ENCODE data around the gene GOLGA6A.
A peak's percentile ranks its signal among the peaks of the same experiment; 100 is the strongest.

The GOLGA6A gene

GRCh38 chr15:74127954-74128784, 45.8 kb upstream of the GOLGA6A start (continued):
- TF ChIP-seq ZIC2 (tag by site-specific recombination; IDR thresholded peaks at IDR 0.05) (no peak), ZNF423 (tag by site-specific recombination; IDR thresholded peaks at IDR 0.05) (no peak), ZNF335 (tag by site-specific recombination; conservative IDR thresholded peaks at IDR 0.05) (peak; percentile 47; the same call in 1 of the 2 replicates), ZSCAN23 (tag by site-specific recombination; IDR thresholded peaks at IDR 0.05) (no peak), ZNF654 (tag by site-specific recombination; IDR thresholded peaks at IDR 0.05; ENCODE audit: low read depth) (no peak), ZNF670 (tag by site-specific recombination; IDR thresholded peaks at IDR 0.05; ENCODE audit: low read depth) (no peak), ZNF548 (tag by site-specific recombination; IDR thresholded peaks at IDR 0.05) (no peak), ZNF488 (tag by site-specific recombination; IDR thresholded peaks at IDR 0.05) (no peak), ZFP41 (tag by site-specific recombination; IDR thresholded peaks at IDR 0.05; ENCODE audit: borderline replicate concordance) (no peak), TRIM28 (IDR thresholded peaks at IDR 0.05; ENCODE audit: borderline replicate concordance, low read length) (no peak), ZFP3 (tag by site-specific recombination; IDR thresholded peaks at IDR 0.05; ENCODE audit: low read depth) (no peak), BCL11B (tag by site-specific recombination; IDR thresholded peaks at IDR 0.05; ENCODE audit: low read depth) (no peak), ZNF624 (tag by site-specific recombination; IDR thresholded peaks at IDR 0.05) (no peak), KLF10 (tag by site-specific recombination; IDR thresholded peaks at IDR 0.05) (0 out of 2 replicates have a peak, but pooled peaks have one; percentile 3), OSR2 (tag by site-specific recombination; IDR thresholded peaks at IDR 0.05) (no peak), ZNF777 (tag by site-specific recombination; IDR thresholded peaks at IDR 0.05; ENCODE audit: borderline replicate concordance) (no peak), ZNF214 (tag by site-specific recombination; IDR thresholded peaks at IDR 0.05; ENCODE audit: borderline replicate concordance) (no peak), YY1 (tag by site-specific recombination; IDR thresholded peaks at IDR 0.05) (no peak), SETDB1 (IDR thresholded peaks at IDR 0.05; ENCODE audit: insufficient read length, low read length) (no peak), ZNF416 (tag by site-specific recombination; IDR thresholded peaks at IDR 0.05) (no peak), ZNF174 (tag by site-specific recombination; IDR thresholded peaks at IDR 0.05) (no peak), ZSCAN30 (tag by site-specific recombination; IDR thresholded peaks at IDR 0.05) (no peak), IKZF3 (tag by site-specific recombination; IDR thresholded peaks at IDR 0.05) (no peak), PATZ1 (tag by site-specific recombination; IDR thresholded peaks at IDR 0.05) (no peak; the same call in 1 of the 2 replicates), ZXDB (tag by site-specific recombination; IDR thresholded peaks at IDR 0.05) (0 out of 2 replicates have a peak, but pooled peaks have one; percentile 1), ZNF76 (tag by site-specific recombination; IDR thresholded peaks at IDR 0.05; ENCODE audit: borderline replicate concordance, low read depth) (no peak), ZNF121 (tag by site-specific recombination; IDR thresholded peaks at IDR 0.05) (no peak), ZNF510 (tag by site-specific recombination; IDR thresholded peaks at IDR 0.05; ENCODE audit: insufficient replicate concordance) (no peak), ZNF521 (tag by site-specific recombination; IDR thresholded peaks at IDR 0.05) (no peak), ZNF837 (tag by site-specific recombination; IDR thresholded peaks at IDR 0.05) (no peak)
- TF ChIP-seq, protein P1, sequence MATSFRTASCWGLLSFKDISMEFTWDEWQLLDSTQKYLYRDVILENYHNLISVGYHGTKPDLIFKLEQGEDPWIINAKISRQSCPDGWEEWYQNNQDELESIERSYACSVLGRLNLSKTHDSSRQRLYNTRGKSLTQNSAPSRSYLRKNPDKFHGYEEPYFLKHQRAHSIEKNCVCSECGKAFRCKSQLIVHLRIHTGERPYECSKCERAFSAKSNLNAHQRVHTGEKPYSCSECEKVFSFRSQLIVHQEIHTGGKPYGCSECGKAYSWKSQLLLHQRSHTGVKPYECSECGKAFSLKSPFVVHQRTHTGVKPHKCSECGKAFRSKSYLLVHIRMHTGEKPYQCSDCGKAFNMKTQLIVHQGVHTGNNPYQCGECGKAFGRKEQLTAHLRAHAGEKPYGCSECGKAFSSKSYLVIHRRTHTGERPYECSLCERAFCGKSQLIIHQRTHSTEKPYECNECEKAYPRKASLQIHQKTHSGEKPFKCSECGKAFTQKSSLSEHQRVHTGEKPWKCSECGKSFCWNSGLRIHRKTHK (tag by site-specific recombination; IDR thresholded peaks at IDR 0.05) = no peak
- TF ChIP-seq, protein P2, sequence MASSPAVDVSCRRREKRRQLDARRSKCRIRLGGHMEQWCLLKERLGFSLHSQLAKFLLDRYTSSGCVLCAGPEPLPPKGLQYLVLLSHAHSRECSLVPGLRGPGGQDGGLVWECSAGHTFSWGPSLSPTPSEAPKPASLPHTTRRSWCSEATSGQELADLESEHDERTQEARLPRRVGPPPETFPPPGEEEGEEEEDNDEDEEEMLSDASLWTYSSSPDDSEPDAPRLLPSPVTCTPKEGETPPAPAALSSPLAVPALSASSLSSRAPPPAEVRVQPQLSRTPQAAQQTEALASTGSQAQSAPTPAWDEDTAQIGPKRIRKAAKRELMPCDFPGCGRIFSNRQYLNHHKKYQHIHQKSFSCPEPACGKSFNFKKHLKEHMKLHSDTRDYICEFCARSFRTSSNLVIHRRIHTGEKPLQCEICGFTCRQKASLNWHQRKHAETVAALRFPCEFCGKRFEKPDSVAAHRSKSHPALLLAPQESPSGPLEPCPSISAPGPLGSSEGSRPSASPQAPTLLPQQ (tag by site-specific recombination; IDR thresholded peaks at IDR 0.05) = peak; percentile 19; the same call in 1 of the 2 replicates
- TF ChIP-seq, protein P3, sequence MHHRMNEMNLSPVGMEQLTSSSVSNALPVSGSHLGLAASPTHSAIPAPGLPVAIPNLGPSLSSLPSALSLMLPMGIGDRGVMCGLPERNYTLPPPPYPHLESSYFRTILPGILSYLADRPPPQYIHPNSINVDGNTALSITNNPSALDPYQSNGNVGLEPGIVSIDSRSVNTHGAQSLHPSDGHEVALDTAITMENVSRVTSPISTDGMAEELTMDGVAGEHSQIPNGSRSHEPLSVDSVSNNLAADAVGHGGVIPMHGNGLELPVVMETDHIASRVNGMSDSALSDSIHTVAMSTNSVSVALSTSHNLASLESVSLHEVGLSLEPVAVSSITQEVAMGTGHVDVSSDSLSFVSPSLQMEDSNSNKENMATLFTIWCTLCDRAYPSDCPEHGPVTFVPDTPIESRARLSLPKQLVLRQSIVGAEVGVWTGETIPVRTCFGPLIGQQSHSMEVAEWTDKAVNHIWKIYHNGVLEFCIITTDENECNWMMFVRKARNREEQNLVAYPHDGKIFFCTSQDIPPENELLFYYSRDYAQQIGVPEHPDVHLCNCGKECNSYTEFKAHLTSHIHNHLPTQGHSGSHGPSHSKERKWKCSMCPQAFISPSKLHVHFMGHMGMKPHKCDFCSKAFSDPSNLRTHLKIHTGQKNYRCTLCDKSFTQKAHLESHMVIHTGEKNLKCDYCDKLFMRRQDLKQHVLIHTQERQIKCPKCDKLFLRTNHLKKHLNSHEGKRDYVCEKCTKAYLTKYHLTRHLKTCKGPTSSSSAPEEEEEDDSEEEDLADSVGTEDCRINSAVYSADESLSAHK (tag by site-specific recombination; IDR thresholded peaks at IDR 0.05) = no peak

Measured in HEK293 (cell line).